Neuron (in vitro differentiated cells): ENCODE data around the gene PDE6H.

ENCODE experiments used
- H2AFZ ChIP-seq: one replicate; pipeline ENCODE4 v1.6.1; 2013; ENCODE audit warnings: low read depth, mild to moderate bottlenecking, inconsistent platforms, low read length, moderate library complexity
- H3K27me3 ChIP-seq: one replicate; pipeline ENCODE4 v1.6.1; 2013; ENCODE audit warnings: low read length; ENCODE audit not compliant: insufficient read depth
- H3K36me3 ChIP-seq: one replicate; pipeline ENCODE4 v1.6.1; 2013; ENCODE audit warnings: low read length; ENCODE audit not compliant: insufficient read depth
- H3K4me1 ChIP-seq: one replicate; pipeline ENCODE4 v1.6.1; 2013; ENCODE audit warnings: low read length; ENCODE audit not compliant: insufficient read depth
- H3K4me3 ChIP-seq: 2 replicates; pipeline ENCODE4 v1.5.1; 2013; ENCODE audit warnings: mild to moderate bottlenecking, low read length, moderate library complexity
- H3K9me3 ChIP-seq: one replicate; pipeline ENCODE4 v1.6.1; 2013; ENCODE audit warnings: low read length

The PDE6H gene

GRCh38 chr12:14956024-14956891 lies 16.6 kb upstream of the PDE6H start:
- Histone ChIP-seq H3K27me3 (no peaks in the 10 kb centered on the region), H3K36me3 (no peaks in the 10 kb centered on the region), H2AFZ (no peak overlapping the region), H3K4me1 (peaks cover 5% of the 10 kb centered on the region), H3K9me3 (no peaks in the 10 kb centered on the region), H3K4me3 (no peak overlapping the region)

- Histone ChIP-seq H3K36me3 (no peaks in the 10 kb centered on the region), H3K4me3 (no peak overlapping the region), H3K4me1 (peaks cover 5% of the 10 kb centered on the region), H2AFZ (no peak overlapping the region), H3K9me3 (no peaks in the 10 kb centered on the region), H3K27me3 (no peaks in the 10 kb centered on the region)
These were observed 15.9 kb upstream of the PDE6H start for GRCh38 chr12:14956905-14957304.

- Histone ChIP-seq H3K27me3 (no peaks in the 10 kb centered on the region), H3K9me3 (no peaks in the 10 kb centered on the region), H3K36me3 (no peaks in the 10 kb centered on the region), H3K4me1 (no peaks in the 10 kb centered on the region), H2AFZ (no peak overlapping the region), H3K4me3 (no peak overlapping the region)
These were observed 15.2 kb upstream of the PDE6H start for GRCh38 chr12:14957551-14958168.

- Histone ChIP-seq H3K36me3 (no peaks in the 10 kb centered on the region), H3K4me3 (no peak overlapping the region), H2AFZ (no peak overlapping the region), H3K9me3 (no peaks in the 10 kb centered on the region), H3K4me1 (no peaks in the 10 kb centered on the region), H3K27me3 (no peaks in the 10 kb centered on the region)
These were observed 14.3 kb upstream of the PDE6H start for GRCh38 chr12:14958361-14959125.

GRCh38 chr12:14959126-14959440 lies 13.8 kb upstream of the PDE6H start:
- Histone ChIP-seq H3K27me3 (no peaks in the 10 kb centered on the region), H3K36me3 (no peaks in the 10 kb centered on the region), H2AFZ (no peak overlapping the region), H3K4me1 (no peaks in the 10 kb centered on the region), H3K4me3 (no peak overlapping the region), H3K9me3 (no peaks in the 10 kb centered on the region)

- H3K4me3 ChIP-seq: no peak overlapping the region
- no peaks in the 10 kb centered on the region for H3K4me1 ChIP-seq
- no peaks in the 10 kb centered on the region for H3K36me3 ChIP-seq
- no peaks in the 10 kb centered on the region for H3K27me3 ChIP-seq
- no peak overlapping the region for H2AFZ ChIP-seq
- H3K9me3 ChIP-seq: no peaks in the 10 kb centered on the region
These were observed 13.4 kb upstream of the PDE6H start for GRCh38 chr12:14959463-14959862.

GRCh38 chr12:14959916-14960496 lies 12.8 kb upstream of the PDE6H start:
- no peak overlapping the region for H2AFZ ChIP-seq
- H3K27me3 ChIP-seq: no peaks in the 10 kb centered on the region
- H3K4me3 ChIP-seq: no peak overlapping the region
- no peaks in the 10 kb centered on the region for H3K36me3 ChIP-seq
- no peaks in the 10 kb centered on the region for H3K9me3 ChIP-seq
- no peaks in the 10 kb centered on the region for H3K4me1 ChIP-seq

- Histone ChIP-seq H3K4me1 (no peaks in the 10 kb centered on the region), H2AFZ (no peak overlapping the region), H3K4me3 (no peak overlapping the region), H3K27me3 (no peaks in the 10 kb centered on the region), H3K36me3 (no peaks in the 10 kb centered on the region), H3K9me3 (no peaks in the 10 kb centered on the region)
These were observed 12.0 kb upstream of the PDE6H start for GRCh38 chr12:14960548-14961465.

GRCh38 chr12:14961466-14962152 lies 11.2 kb upstream of the PDE6H start, which contains the start of gene ARHGDIB:
Gene ARHGDIB, minus strand, starts transcription at chr12:14961601. Its CDS starts 10,889 bp downstream, at chr12:14950712.
- Histone ChIP-seq H3K9me3 (no peaks in the 10 kb centered on the region), H2AFZ (no peak within 1 kb of the TSS), H3K27me3 (no peaks in the 10 kb centered on the region), H3K36me3 (no peaks in the 10 kb centered on the region), H3K4me1 (no peaks in the 10 kb centered on the region), H3K4me3 (no peak within 1 kb of the TSS)

GRCh38 chr12:14962153-14962539 lies 10.7 kb upstream of the PDE6H start:
- Histone ChIP-seq H3K27me3 (no peaks in the 10 kb centered on the region), H3K4me1 (no peaks in the 10 kb centered on the region), H3K36me3 (no peaks in the 10 kb centered on the region), H3K4me3 (no peak overlapping the region), H2AFZ (no peak overlapping the region), H3K9me3 (no peaks in the 10 kb centered on the region)

- Histone ChIP-seq H3K4me1 (no peaks in the 10 kb centered on the region), H3K9me3 (no peaks in the 10 kb centered on the region), H3K4me3 (no peak overlapping the region), H3K36me3 (no peaks in the 10 kb centered on the region), H2AFZ (no peak overlapping the region), H3K27me3 (peaks cover 2% of the 10 kb centered on the region)
These were observed 10.0 kb upstream of the PDE6H start for GRCh38 chr12:14962797-14963196.

GRCh38 chr12:14963520-14963919 lies 9.3 kb upstream of the PDE6H start:
- Histone ChIP-seq H3K4me1 (no peaks in the 10 kb centered on the region), H2AFZ (no peak overlapping the region), H3K36me3 (no peaks in the 10 kb centered on the region), H3K4me3 (no peak overlapping the region), H3K9me3 (no peaks in the 10 kb centered on the region), H3K27me3 (peaks cover 2% of the 10 kb centered on the region)
